ENCODE data around the gene DVL1.

Gene DVL1

GRCh38 chr1:1393428-1393827 lies 44.2 kb upstream of the DVL1 start:
- peaks cover 35% of the 10 kb centered on the region for H3K36me3 ChIP-seq (ENCODE audit: control insufficient read depth, insufficient read depth, low read length)
- no CpG with 5 or more reads among the region's 11 CpGs for WGBS (ENCODE audit: extremely low coverage, insufficient coverage, low lambda C conversion rate)
- no peak for DNase-seq

DNA sequence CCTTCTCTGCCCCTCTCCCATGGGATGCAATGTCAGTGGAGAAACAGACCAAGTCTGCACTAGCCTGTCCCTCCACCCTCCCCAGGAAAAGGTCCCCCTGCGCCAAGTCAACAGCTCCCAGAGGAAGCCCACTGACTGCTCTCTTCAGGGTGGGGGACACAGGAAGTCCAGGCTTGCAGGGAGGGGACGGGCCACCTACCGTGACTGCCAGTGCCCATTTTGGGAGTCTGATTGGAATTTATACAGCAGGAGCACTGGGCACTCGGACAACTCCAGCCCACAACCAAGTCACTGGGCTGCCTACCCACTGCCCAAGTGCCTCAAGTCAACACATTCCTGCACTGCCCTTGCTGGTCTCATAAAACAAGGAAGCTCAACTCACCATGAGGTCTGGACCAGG lies 43.8 kb upstream of the DVL1 start:
- Histone ChIP-seq H3K56ac (ENCODE audit: low read length) (no peak overlapping the region), H2BK120ac (ENCODE audit: low read depth, low read length) (no peak overlapping the region), H3K79me2 (ENCODE audit: control insufficient read depth, insufficient read depth, low read length) (peaks cover 24% of the 10 kb centered on the region), H3K27ac (ENCODE audit: low read depth, low read length) (no peak overlapping the region), H3K79me1 (ENCODE audit: low read length) (peaks cover 25% of the 10 kb centered on the region), H3K4ac (ENCODE audit: low read depth, low read length) (no peak overlapping the region), H3K23ac (ENCODE audit: low read length) (no peak overlapping the region), H3K4me1 (ENCODE audit: control insufficient read depth, low read depth, low read length) (no peaks in the 10 kb centered on the region), H3K4me3 (ENCODE audit: low read length) (no peak overlapping the region), H4K5ac (ENCODE audit: low read length) (no peak overlapping the region), H4K8ac (ENCODE audit: low read depth, low read length) (no peak overlapping the region), H2AK5ac (ENCODE audit: low read length) (no peak overlapping the region), H3K4me2 (ENCODE audit: low read length) (no peak overlapping the region), H3K9ac (ENCODE audit: low read length) (no peak overlapping the region), H3K18ac (ENCODE audit: low read length) (no peak overlapping the region), H3K36me3 (ENCODE audit: control insufficient read depth, insufficient read depth, low read length) (peaks cover 36% of the 10 kb centered on the region), H3K27me3 (ENCODE audit: insufficient read depth, low read length, poor library complexity) (no peaks in the 10 kb centered on the region), H2BK5ac (ENCODE audit: low read length) (no peak overlapping the region), H2BK15ac (replicated peaks; ENCODE audit: low read depth) (no peak overlapping the region)
- DNase-seq: no peak
- WGBS (ENCODE audit: extremely low coverage, insufficient coverage, low lambda C conversion rate): no CpG with 5 or more reads among the region's 4 CpGs

More at GRCh38 chr1:1393428-1393827, 44.2 kb upstream of the DVL1 start:
- Histone ChIP-seq H3K18ac (ENCODE audit: low read length) (no peak overlapping the region), H2BK120ac (ENCODE audit: low read depth, low read length) (no peak overlapping the region), H4K8ac (ENCODE audit: low read depth, low read length) (no peak overlapping the region), H3K23ac (ENCODE audit: low read length) (no peak overlapping the region), H3K4me1 (ENCODE audit: control insufficient read depth, low read depth, low read length) (no peaks in the 10 kb centered on the region), H2BK5ac (ENCODE audit: low read length) (no peak overlapping the region), H3K27me3 (ENCODE audit: insufficient read depth, low read length, poor library complexity) (no peaks in the 10 kb centered on the region), H2AK5ac (ENCODE audit: low read length) (no peak overlapping the region), H3K4me2 (ENCODE audit: low read length) (no peak overlapping the region), H3K27ac (ENCODE audit: low read depth, low read length) (no peak overlapping the region), H4K5ac (ENCODE audit: low read length) (no peak overlapping the region), H3K4ac (ENCODE audit: low read depth, low read length) (no peak overlapping the region), H3K4me3 (ENCODE audit: low read length) (no peak overlapping the region), H3K79me1 (ENCODE audit: low read length) (peaks cover 28% of the 10 kb centered on the region), H3K9ac (ENCODE audit: low read length) (no peak overlapping the region), H3K79me2 (ENCODE audit: control insufficient read depth, insufficient read depth, low read length) (peaks cover 28% of the 10 kb centered on the region), H3K56ac (ENCODE audit: low read length) (no peak overlapping the region), H2BK15ac (replicated peaks; ENCODE audit: low read depth) (no peak overlapping the region)

GRCh38 chr1:1391225-1391624 lies 42.0 kb upstream of the DVL1 start:
- Histone ChIP-seq H3K4me1 (ENCODE audit: control insufficient read depth, low read depth, low read length) (no peaks in the 10 kb centered on the region), H3K4ac (ENCODE audit: low read depth, low read length) (no peak overlapping the region), H2BK5ac (ENCODE audit: low read length) (no peak overlapping the region), H2AK5ac (ENCODE audit: low read length) (no peak overlapping the region), H2BK120ac (ENCODE audit: low read depth, low read length) (no peak overlapping the region), H3K56ac (ENCODE audit: low read length) (no peak overlapping the region), H3K23ac (ENCODE audit: low read length) (no peak overlapping the region), H4K8ac (ENCODE audit: low read depth, low read length) (no peak overlapping the region), H3K4me3 (ENCODE audit: low read length) (no peak overlapping the region), H4K5ac (ENCODE audit: low read length) (no peak overlapping the region), H2BK15ac (replicated peaks; ENCODE audit: low read depth) (no peak overlapping the region), H3K27me3 (ENCODE audit: insufficient read depth, low read length, poor library complexity) (no peaks in the 10 kb centered on the region), H3K36me3 (ENCODE audit: control insufficient read depth, insufficient read depth, low read length) (peaks cover 39% of the 10 kb centered on the region), H3K9ac (ENCODE audit: low read length) (no peak overlapping the region), H3K27ac (ENCODE audit: low read depth, low read length) (no peak overlapping the region), H3K79me1 (ENCODE audit: low read length) (peaks cover 15% of the 10 kb centered on the region), H3K4me2 (ENCODE audit: low read length) (no peak overlapping the region), H3K79me2 (ENCODE audit: control insufficient read depth, insufficient read depth, low read length) (peaks cover 12% of the 10 kb centered on the region), H3K18ac (ENCODE audit: low read length) (no peak overlapping the region)
- WGBS (ENCODE audit: extremely low coverage, insufficient coverage, low lambda C conversion rate): no CpG with 5 or more reads among the region's 12 CpGs
- DNase-seq: no peak

DNA sequence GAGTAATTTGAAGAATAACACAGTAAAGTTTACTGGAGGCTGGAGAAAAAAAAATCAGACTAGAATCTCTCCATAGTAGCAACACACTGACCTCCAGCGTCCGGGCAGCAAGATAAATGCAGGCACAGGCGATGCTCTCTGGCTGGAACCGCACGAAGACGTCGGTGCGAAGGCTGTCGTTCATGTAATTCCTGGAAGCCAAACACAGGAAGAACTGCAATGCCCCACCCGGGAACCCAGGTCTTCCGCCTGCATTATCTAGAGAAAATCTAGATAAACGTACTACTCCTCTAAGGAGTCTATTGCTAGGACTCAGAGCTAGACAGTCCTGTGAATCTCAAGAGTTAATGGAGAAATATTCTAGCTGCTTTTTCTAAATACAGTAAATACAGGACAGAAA lies 41.5 kb upstream of the DVL1 start:
- H3K56ac ChIP-seq (ENCODE audit: low read length): no peak overlapping the region
- H3K18ac ChIP-seq (ENCODE audit: low read length): no peak overlapping the region
- WGBS (ENCODE audit: extremely low coverage, insufficient coverage, low lambda C conversion rate): no CpG with 5 or more reads among the region's 12 CpGs
- no peak overlapping the region for H2AK5ac ChIP-seq (ENCODE audit: low read length)
- H3K4me2 ChIP-seq (ENCODE audit: low read length): no peak overlapping the region
- no peaks in the 10 kb centered on the region for H3K27me3 ChIP-seq (ENCODE audit: insufficient read depth, low read length, poor library complexity)
- no peak overlapping the region for H4K8ac ChIP-seq (ENCODE audit: low read depth, low read length)
- no peak overlapping the region for H3K4ac ChIP-seq (ENCODE audit: low read depth, low read length)
- H3K36me3 ChIP-seq (ENCODE audit: control insufficient read depth, insufficient read depth, low read length): peaks cover 40% of the 10 kb centered on the region
- no peak for DNase-seq
- no peak overlapping the region for H3K9ac ChIP-seq (ENCODE audit: low read length)
- H2BK15ac ChIP-seq (replicated peaks; ENCODE audit: low read depth): no peak overlapping the region
- no peak overlapping the region for H4K5ac ChIP-seq (ENCODE audit: low read length)
- H3K79me1 ChIP-seq (ENCODE audit: low read length): peaks cover 15% of the 10 kb centered on the region
- H2BK120ac ChIP-seq (ENCODE audit: low read depth, low read length): no peak overlapping the region
- no peak overlapping the region for H2BK5ac ChIP-seq (ENCODE audit: low read length)
- H3K27ac ChIP-seq (ENCODE audit: low read depth, low read length): no peak overlapping the region
- H3K23ac ChIP-seq (ENCODE audit: low read length): no peak overlapping the region
- no peaks in the 10 kb centered on the region for H3K4me1 ChIP-seq (ENCODE audit: control insufficient read depth, low read depth, low read length)
- H3K4me3 ChIP-seq (ENCODE audit: low read length): no peak overlapping the region
- peaks cover 12% of the 10 kb centered on the region for H3K79me2 ChIP-seq (ENCODE audit: control insufficient read depth, insufficient read depth, low read length)

DNA sequence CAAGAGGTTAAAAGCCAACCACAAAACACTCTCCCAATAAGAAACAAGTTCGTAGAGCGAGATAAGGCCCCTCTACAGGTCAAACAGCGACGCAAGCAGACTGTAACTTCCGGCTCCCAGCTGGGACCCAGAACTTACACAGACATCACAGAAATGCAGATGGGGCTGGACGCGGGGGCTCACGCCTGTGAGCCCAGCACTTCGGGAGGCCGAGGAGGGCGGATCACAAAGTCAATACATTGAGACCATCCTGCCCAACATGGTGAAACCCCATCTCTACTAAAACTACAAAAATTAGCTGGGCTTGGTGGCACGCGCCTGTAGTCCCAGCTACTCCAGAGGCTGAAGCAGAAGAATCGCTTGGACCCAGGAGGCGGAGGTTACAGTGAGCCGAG lies 38.9 kb upstream of the DVL1 start:
- no peak overlapping the region for H3K23ac ChIP-seq (ENCODE audit: low read length)
- WGBS (ENCODE audit: extremely low coverage, insufficient coverage, low lambda C conversion rate): no CpG with 5 or more reads among the region's 16 CpGs
- no peak overlapping the region for H3K56ac ChIP-seq (ENCODE audit: low read length)
- H3K27ac ChIP-seq (ENCODE audit: low read depth, low read length): no peak overlapping the region
- no peak overlapping the region for H2AK5ac ChIP-seq (ENCODE audit: low read length)
- DNase-seq: no peak
- no peak overlapping the region for H3K9ac ChIP-seq (ENCODE audit: low read length)
- no peak overlapping the region for H3K4me2 ChIP-seq (ENCODE audit: low read length)
- H4K5ac ChIP-seq (ENCODE audit: low read length): no peak overlapping the region
- no peaks in the 10 kb centered on the region for H3K27me3 ChIP-seq (ENCODE audit: insufficient read depth, low read length, poor library complexity)
- no peak overlapping the region for H4K8ac ChIP-seq (ENCODE audit: low read depth, low read length)
- H2BK15ac ChIP-seq (replicated peaks; ENCODE audit: low read depth): no peak overlapping the region
- peaks cover 3% of the 10 kb centered on the region for H3K79me2 ChIP-seq (ENCODE audit: control insufficient read depth, insufficient read depth, low read length)
- H3K4me1 ChIP-seq (ENCODE audit: control insufficient read depth, low read depth, low read length): no peaks in the 10 kb centered on the region
- H3K4me3 ChIP-seq (ENCODE audit: low read length): no peak overlapping the region
- no peak overlapping the region for H3K4ac ChIP-seq (ENCODE audit: low read depth, low read length)
- no peak overlapping the region for H2BK120ac ChIP-seq (ENCODE audit: low read depth, low read length)
- peaks cover 26% of the 10 kb centered on the region for H3K36me3 ChIP-seq (ENCODE audit: control insufficient read depth, insufficient read depth, low read length)
- peaks cover 4% of the 10 kb centered on the region for H3K79me1 ChIP-seq (ENCODE audit: low read length)
- no peak overlapping the region for H2BK5ac ChIP-seq (ENCODE audit: low read length)
- no peak overlapping the region for H3K18ac ChIP-seq (ENCODE audit: low read length)
